ENCODE measurements around the gene ATXN7L3. TPM values are rescaled to one million over a fixed set of nuclear protein-coding genes. Genes with fewer than 3 reads are reported as not detected.
"Not testable (repeated sequence)": the region's sequence is repeated elsewhere in the genome, so short reads cannot be mapped to it uniquely, and the experiment has no call there.

ATXN7L3 gene
- total and polyA plus RNA-seq, 10 of the 15 experiments (the other 5 are each of a cell fraction or from before 2014, with no cell fraction given), result 0.71 to 78.7 (median 32.7) TPM

DNA sequence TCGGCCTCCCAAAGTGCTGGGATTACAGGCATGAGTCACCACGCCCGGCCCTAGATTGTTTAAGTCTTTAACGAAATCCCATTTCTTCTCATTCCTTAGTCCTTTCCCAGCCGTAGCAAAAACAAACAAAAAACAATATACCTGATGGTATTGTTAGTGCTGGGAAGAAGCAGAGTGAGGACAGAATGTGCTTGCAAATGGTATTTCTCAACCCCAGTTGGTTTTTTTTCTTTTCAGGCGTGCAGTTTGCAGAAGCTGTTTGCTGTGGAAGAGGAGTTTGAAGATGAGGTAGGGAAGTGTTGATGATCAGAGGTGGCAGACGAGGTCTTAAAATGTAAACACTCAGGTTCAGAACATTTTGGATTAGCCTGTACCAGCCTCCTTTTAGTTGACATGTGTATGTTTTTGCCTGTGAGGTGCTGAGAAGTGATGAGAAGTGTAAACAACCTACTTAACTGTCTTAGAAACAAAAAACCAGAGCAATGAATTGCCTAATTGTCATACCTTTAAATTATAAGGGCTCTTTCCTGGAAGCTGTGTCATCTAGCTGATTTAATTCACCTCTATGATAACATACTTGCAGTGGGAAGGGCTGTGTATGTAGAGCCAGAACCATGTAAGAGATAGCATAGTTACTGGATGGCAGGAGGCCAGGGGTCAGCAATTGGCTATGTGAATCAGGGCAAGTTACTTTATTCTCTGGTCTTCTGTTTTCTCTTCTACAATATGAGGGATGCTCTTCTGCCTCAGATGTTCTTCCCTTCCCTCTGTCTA lies 54.5 kb downstream of the ATXN7L3 start:
- no peak overlapping the region for H3K9ac ChIP-seq (ENCODE audit: control insufficient read depth, insufficient read depth, low read length)
- no peaks in the 10 kb centered on the region for H3K9me3 ChIP-seq (replicated peaks; ENCODE audit: control insufficient read depth, insufficient read depth, low read length)
- peaks cover 19% of the 10 kb centered on the region for H3K79me2 ChIP-seq (ENCODE audit: control insufficient read depth, insufficient read depth, low read length)
- intact Hi-C loops (cut with micrococcal nuclease; ENCODE audit: unreplicated experiment), result loop anchor here (5.0 kb wide), 2 partner anchors 42 to 182 kb away; partner anchors contain the start of gene TMUB2
- FAIRE-seq (peak; percentile 71), DNase-seq (ENCODE audit: low read depth, low spot score) (no peak), ATAC-seq (no peak)
- TSS peak; percentile 34 for BruUV-seq (replicated peaks)
- H3K4me3 ChIP-seq, result no peak overlapping the region
- H3K4me1 ChIP-seq (ENCODE audit: control insufficient read depth, insufficient read depth, low read length), result peaks cover 9% of the 10 kb centered on the region; the same call in 1 of the 2 replicates
- TF ChIP-seq ZNF384 (IDR thresholded peaks at IDR 0.05; ENCODE audit: borderline replicate concordance, low read depth, low read length) (no peak), E2F4 (IDR thresholded peaks at IDR 0.05; ENCODE audit: low read depth, low read length) (no peak), RELA (IDR thresholded peaks at IDR 0.05; ENCODE audit: borderline replicate concordance, partially characterized antibody) (no peak), NR2C2 (IDR thresholded peaks at IDR 0.05; ENCODE audit: borderline replicate concordance, control insufficient read depth, insufficient read length, low read depth) (no peak), ZNF622 (IDR thresholded peaks at IDR 0.05) (no peak), IRF4 (IDR thresholded peaks at IDR 0.05; ENCODE audit: low read depth, low read length) (no peak), NFYA (IDR thresholded peaks at IDR 0.05; ENCODE audit: borderline replicate concordance, low read depth, low read length) (no peak), FOXM1 (IDR thresholded peaks at IDR 0.05; ENCODE audit: low read depth, low read length) (no peak), CHD2 (IDR thresholded peaks at IDR 0.05; ENCODE audit: borderline replicate concordance, low read depth, low read length) (no peak), HDAC2 (IDR thresholded peaks at IDR 0.05) (no peak)
- TF ChIP-seq, protein P1, sequence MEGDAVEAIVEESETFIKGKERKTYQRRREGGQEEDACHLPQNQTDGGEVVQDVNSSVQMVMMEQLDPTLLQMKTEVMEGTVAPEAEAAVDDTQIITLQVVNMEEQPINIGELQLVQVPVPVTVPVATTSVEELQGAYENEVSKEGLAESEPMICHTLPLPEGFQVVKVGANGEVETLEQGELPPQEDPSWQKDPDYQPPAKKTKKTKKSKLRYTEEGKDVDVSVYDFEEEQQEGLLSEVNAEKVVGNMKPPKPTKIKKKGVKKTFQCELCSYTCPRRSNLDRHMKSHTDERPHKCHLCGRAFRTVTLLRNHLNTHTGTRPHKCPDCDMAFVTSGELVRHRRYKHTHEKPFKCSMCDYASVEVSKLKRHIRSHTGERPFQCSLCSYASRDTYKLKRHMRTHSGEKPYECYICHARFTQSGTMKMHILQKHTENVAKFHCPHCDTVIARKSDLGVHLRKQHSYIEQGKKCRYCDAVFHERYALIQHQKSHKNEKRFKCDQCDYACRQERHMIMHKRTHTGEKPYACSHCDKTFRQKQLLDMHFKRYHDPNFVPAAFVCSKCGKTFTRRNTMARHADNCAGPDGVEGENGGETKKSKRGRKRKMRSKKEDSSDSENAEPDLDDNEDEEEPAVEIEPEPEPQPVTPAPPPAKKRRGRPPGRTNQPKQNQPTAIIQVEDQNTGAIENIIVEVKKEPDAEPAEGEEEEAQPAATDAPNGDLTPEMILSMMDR (IDR thresholded peaks at IDR 0.05 in 2 of 3, conservative IDR thresholded peaks at IDR 0.05 in 1 of 3; ENCODE audit: control insufficient read depth in 2 of 3, extremely low read depth in 1 of 3, insufficient read depth in 1 of 3, low read depth in 3 of 3, low read length in 3 of 3), result no peak
- peaks cover 10 to 13% of the 10 kb centered on the region in 2 experiments for H3K36me3 ChIP-seq (ENCODE audit: control insufficient read depth in 2 of 2, insufficient read depth in 2 of 2, low read length in 1 of 2)
- no peak overlapping the region for H3K4me2 ChIP-seq (ENCODE audit: control insufficient read depth, insufficient read depth)
- H3K27me3 ChIP-seq (replicated peaks in 1 of 2; ENCODE audit: control insufficient read depth in 2 of 2, insufficient read depth in 2 of 2, low read length in 1 of 2), result no peaks in the 10 kb centered on the region
- ChIA-PET CTCF (interaction anchor here (1.4 to 2.1 kb wide), 2 partner anchors 23 to 29 kb away, joined by 4 read pairs; no protein-coding TSS in a partner anchor), SMC1A (ENCODE audit: uncharacterized antibody, unreplicated experiment) (no interaction called here), RAD21 (ENCODE audit: unreplicated experiment) (interaction anchor here (1.2 kb wide), 1 partner anchor 201 kb away, joined by 3 read pairs; no protein-coding TSS in a partner anchor), POLR2A (interaction anchor here (0.6 kb wide), 1 partner anchor 22 kb away, joined by 3 read pairs; the partner anchor contains the start of gene HDAC5)
- in situ Hi-C loops (cut with MboI), result loop anchor here (5.0 kb wide), 1 partner anchor 182 kb away; no protein-coding TSS in a partner anchor
- WGBS (ENCODE audit: insufficient coverage, insufficient replicate concordance, low lambda C conversion rate, missing lambda C conversion rate), result 98% methylated on average over 7 of the region's 7 CpGs
- H2AFZ ChIP-seq (ENCODE audit: control insufficient read depth, low read depth, low read length), result no peak overlapping the region
- no peaks in the 10 kb centered on the region for H4K20me1 ChIP-seq (ENCODE audit: control insufficient read depth, insufficient read depth)
- no peak overlapping the region for H3K27ac ChIP-seq (ENCODE audit: control insufficient read depth, insufficient read depth)

- ChIA-PET POLR2A (interaction anchor here (0.6 to 0.7 kb wide), 4 partner anchors 9 to 778 kb away, joined by 3 to 5 read pairs (median 4); no protein-coding TSS in a partner anchor), SMC1A (ENCODE audit: uncharacterized antibody, unreplicated experiment) (interaction anchor here (0.9 kb wide), 1 partner anchor 55 kb away, joined by 4 read pairs; no protein-coding TSS in a partner anchor), CTCF (interaction anchor here (0.6 to 2.1 kb wide), 5 partner anchors 12 to 28 kb away, joined by 3 to 6 read pairs (median 4); partner anchors contain the start of gene HDAC5), RAD21 (ENCODE audit: unreplicated experiment) (interaction anchor here (1.2 kb wide), 1 partner anchor 17 kb away, joined by 3 read pairs; no protein-coding TSS in a partner anchor)
- not testable (repeated sequence) for H3K4me1 ChIP-seq (ENCODE audit: control insufficient read depth, insufficient read depth, low read length); H3K27ac ChIP-seq (ENCODE audit: control insufficient read depth, insufficient read depth); H4K20me1 ChIP-seq (ENCODE audit: control insufficient read depth, insufficient read depth); H3K4me3 ChIP-seq; FAIRE-seq; H3K9ac ChIP-seq (ENCODE audit: control insufficient read depth, insufficient read depth, low read length); DNase-seq (ENCODE audit: low read depth, low spot score); H3K4me2 ChIP-seq (ENCODE audit: control insufficient read depth, insufficient read depth); ATAC-seq; H3K27me3 ChIP-seq (replicated peaks in 1 of 2; ENCODE audit: control insufficient read depth in 2 of 2, insufficient read depth in 2 of 2, low read length in 1 of 2); H3K9me3 ChIP-seq (replicated peaks; ENCODE audit: control insufficient read depth, insufficient read depth, low read length); H2AFZ ChIP-seq (ENCODE audit: control insufficient read depth, low read depth, low read length); BruUV-seq (replicated peaks)
- intact Hi-C loops (cut with micrococcal nuclease; ENCODE audit: unreplicated experiment), result loop anchor here (5.0 kb wide), 2 partner anchors 43 to 183 kb away; partner anchors contain the start of gene TMUB2
- Histone ChIP-seq H3K79me2 (ENCODE audit: control insufficient read depth, insufficient read depth, low read length) (peaks cover 16% of the 10 kb centered on the region), H3K36me3 (ENCODE audit: control insufficient read depth in 2 of 2, insufficient read depth in 2 of 2, low read length in 1 of 2) (peaks cover 10 to 13% of the 10 kb centered on the region in 2 experiments)
- in situ Hi-C loops (cut with MboI), result loop anchor here (5.0 kb wide), 1 partner anchor 183 kb away; no protein-coding TSS in a partner anchor
- WGBS (ENCODE audit: insufficient coverage, insufficient replicate concordance, low lambda C conversion rate, missing lambda C conversion rate), result 98% methylated on average over 7 of the region's 8 CpGs
These were observed 55.8 kb downstream of the ATXN7L3 start for GRCh38 chr17:44143921-44144320.
